Testis (tissue), 2 donors: Measurements from ENCODE around the gene ZBED3.

ENCODE experiments used
- CTCF ChIP-seq, 3 experiments: fragments of 450-650 bp in 2 of 3; fragments of 200-600 bp in 1 of 3; sonication (generic) in 1 of 3; IDR thresholded peaks; one replicate each; pipeline ENCODE4 v1.5.1; 2016 to 2019; ENCODE audit warnings: antibody characterized with exemption in 3 of 3, mild to moderate bottlenecking in 2 of 3, moderate library complexity in 1 of 3
- POLR2A ChIP-seq: fragments of 450-650 bp; IDR thresholded peaks from one replicate; pipeline ENCODE4 v1.6.1; 2017; ENCODE audit warnings: antibody characterized with exemption, mild to moderate bottlenecking, moderate library complexity

- TF ChIP-seq CTCF (IDR thresholded peaks at IDR 0.05) (no peak), POLR2A (no peak)
These were observed 53.7 kb downstream of the ZBED3 start for GRCh38 chr5:77033338-77033737.
